ENCODE data around the gene NHERF2.

NHERF2 gene

DNA sequence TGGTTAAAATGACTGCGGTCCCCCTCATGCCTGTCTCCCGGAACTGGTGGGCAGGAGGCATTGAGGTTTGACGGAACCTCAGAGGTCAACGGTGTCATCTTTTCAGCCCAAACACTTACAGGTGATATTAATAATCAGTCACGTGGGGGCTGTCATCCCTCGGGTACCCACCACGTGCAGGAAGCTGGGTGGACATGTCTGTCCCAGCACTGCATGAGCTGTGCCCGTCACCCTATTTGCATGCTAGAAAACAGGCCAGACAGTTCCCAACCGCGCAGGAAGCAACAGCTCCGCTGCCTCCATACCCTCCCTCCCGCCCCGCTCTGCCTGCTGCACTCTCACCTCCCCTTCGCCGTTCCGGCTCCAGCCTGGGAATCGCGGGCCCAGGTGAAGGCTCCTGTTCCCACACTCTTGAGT is 35.6 kb upstream of the NHERF2 start:
- no peak for DNase-seq (ENCODE audit: low read depth)

DNA sequence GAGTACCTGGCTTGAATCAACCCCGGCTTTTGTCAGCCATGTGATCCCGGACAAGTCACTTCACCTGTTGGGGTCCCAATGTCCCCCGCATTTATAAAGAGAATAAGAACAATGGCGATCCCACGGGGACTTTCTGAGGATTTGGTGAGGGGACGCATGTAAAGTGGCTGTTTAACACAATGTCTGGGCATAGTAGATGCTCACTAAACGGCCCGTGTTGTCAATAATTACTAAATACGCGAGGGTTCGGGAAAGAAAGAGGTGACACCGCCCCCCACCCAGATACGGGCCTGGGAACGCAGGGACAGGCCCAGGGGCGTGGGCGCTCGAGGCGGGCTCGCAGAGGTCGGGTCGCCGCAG is 35.1 kb upstream of the NHERF2 start:
- no peak for DNase-seq (ENCODE audit: low read depth)

DNA sequence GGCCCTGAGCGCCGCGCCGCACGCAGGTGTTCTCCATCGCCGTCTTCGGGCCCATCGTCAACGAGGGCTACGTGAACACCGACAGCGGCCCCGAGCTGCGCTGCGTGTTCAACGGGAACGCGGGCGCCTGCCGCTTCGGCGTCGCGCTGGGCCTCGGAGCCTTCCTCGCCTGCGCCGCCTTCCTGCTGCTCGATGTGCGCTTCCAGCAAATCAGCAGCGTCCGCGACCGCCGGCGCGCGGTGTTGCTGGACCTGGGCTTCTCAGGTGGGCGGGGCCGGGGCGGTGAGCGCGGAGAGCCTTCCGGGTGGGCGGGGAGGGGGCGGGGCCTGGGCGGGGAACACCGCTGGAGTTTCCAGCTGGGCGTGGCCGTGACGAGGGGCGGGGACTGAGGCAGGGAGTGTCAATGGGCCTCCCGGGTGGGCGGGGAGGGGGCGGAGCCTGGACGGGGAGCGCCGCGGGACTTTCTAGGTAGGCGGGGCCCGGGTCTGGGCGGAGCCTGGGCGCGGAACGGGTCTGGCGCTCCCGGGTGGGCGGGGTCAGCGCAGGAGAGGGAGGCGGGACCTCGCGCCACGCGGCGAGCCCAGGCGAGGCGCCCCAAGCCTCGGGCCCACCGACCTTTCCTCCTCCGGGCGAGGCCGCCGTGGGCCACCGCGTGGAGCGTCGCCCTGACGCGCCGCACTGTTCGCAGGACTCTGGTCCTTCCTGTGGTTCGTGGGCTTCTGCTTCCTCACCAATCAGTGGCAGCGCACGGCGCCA is 34.6 kb upstream of the NHERF2 start:
- no peak for DNase-seq (ENCODE audit: low read depth)

DNA sequence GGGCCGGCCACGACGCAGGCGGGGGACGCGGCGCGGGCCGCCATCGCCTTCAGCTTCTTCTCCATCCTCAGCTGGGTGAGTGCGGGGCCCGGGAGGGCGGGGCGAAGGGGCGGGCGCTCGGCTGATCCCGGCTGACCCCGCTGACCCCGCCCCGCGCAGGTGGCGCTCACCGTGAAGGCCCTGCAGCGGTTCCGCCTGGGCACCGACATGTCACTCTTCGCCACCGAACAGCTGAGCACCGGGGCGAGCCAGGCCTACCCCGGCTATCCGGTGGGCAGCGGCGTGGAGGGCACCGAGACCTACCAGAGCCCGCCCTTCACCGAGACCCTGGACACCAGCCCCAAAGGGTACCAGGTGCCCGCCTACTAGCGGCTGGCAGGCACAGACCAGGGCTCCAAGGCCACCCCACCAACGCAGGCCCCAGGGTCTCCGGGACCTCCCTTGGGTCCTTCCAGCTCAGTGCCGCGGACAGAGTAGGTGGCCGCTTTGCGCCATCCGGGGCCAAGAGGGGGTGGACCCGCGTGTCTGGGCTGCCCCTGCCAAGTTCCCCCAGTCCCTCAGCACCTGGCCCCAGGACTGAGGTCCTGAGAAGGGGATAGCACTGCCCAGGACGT is 33.9 kb upstream of the NHERF2 start:
- DNase-seq (ENCODE audit: low read depth) = no peak

DNA sequence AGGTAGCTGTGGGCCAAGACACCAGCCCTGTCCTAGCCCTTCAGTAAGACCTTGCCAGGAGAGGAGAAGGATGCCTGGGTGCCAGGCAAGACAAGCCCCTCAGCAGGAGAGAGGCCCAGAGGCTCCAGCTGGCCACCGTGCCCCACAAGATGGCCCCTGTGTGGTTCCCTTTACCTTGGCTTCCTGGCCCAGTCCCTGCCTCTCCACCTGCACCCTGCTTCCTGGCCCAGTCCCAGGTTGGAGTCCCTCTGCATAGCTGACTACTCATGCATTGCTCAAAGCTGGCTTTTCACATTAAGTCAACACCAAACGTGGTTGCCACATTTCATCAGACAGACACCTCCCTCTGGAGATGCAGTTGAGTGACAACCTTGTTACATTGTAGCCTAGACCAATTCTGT is 33.0 kb upstream of the NHERF2 start:
- DNase-seq (ENCODE audit: low read depth) = no peak

DNA sequence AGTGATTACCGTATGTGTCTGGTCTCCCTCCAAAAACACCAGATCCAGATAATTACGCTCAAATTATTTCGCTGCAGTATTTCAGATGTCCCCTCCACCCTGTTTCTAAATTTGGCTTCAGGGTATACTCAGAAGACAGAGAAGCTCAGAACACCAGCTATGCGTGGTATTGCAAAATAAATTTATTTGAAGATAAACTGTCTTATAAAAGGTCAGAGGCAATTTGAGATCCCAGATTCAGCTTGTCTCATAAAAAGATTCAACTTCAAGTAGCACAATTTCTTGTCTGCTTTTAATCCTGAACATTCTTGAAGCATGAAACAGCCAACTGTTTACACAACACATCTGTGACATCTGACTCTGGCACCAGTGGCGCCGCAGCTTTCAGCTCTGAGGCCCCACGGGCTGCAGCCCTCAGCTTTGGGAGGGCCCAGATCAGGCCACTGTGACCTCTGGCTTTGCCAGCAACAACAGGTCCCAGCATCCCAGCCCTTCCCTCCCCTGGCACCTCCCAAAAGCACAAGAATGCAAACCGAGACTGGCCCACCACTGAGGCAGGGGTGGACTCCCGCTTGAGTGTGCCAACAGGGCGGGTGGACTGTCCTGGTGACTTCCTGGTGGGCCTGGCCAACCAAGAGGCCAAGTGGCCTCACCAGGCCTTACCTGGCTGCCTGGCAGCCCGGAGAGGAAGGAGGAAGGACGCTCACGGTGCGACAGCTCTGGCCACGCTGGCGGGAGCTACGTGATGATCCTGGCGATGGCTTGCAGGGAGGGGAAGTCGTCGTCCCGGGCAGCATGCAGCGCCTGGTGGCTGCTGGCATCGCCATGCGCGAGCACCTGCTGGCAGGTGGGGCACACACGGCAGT is 29.0 kb upstream of the NHERF2 start:
- no peak for DNase-seq (ENCODE audit: low read depth)

DNA sequence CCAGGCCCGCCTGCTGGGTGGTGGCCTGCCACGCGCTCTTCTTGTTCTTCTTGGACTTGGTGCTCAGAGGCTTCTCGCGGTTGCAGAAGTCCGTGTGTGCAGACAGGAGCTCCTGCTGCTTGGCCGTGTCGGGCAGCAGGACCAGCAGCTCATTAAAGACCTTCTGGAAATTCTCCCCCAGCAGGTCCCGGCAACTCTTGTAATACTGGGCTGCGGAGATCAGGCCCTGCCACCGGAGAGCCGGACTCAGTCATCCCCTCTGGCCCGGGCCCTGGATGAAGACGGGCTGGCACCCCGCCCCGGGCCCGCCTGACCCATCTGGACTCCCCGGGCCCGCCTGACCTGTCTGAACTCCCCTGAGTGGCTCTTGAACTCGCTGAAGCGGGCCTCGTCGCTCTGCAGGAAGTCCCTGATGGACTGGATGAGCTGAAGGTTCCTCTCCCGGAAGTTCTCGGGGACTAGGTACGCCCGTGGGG is 28.3 kb upstream of the NHERF2 start:
- no peak for DNase-seq (ENCODE audit: low read depth)

DNA sequence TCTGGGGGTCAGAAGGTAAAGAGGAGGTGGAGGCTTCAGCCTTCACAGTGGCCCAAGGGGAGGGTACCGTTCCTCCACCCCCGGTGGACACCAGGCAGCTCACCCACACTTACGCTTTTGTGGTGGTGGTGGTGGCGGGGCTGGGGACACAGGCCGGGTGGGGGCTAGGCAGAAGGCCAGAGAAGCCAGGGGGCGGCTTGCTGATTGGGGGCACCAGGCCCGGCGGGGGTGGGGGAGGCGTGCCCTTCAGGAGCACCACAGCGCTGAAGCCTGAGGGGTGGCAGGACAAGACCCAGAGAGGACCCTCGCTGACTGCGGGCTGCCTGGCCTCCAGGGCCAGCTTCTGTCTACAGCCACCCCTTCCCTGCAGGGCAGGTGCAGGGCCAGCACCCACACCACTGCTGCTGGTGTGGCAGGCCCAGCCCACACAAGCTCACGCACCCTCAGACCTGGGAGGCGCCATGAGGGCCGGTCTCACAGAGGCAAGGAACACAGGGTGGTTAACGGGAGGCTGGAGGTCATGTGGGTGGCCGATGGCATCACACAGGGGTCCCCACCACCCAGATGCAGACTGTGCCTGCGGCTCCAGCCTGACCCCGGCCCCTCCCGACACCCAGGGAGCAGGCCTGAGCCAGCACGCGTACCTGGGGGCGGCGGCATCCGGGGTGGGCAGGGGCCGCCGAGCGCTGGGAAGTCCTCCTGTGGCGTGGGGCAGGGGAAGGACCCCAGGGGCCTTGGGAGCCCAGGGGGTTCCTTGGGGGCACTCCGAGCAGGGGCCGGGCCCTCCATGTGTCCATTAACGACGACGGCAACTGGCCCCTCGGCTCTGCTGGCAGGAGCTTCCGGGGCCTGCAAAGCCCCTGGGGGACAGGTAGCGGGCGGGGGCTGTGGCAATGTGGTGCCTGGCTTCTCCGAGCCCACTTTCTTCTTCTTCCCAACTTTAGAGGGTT is 27.6 kb upstream of the NHERF2 start:
- no peak for DNase-seq (ENCODE audit: low read depth)

DNA sequence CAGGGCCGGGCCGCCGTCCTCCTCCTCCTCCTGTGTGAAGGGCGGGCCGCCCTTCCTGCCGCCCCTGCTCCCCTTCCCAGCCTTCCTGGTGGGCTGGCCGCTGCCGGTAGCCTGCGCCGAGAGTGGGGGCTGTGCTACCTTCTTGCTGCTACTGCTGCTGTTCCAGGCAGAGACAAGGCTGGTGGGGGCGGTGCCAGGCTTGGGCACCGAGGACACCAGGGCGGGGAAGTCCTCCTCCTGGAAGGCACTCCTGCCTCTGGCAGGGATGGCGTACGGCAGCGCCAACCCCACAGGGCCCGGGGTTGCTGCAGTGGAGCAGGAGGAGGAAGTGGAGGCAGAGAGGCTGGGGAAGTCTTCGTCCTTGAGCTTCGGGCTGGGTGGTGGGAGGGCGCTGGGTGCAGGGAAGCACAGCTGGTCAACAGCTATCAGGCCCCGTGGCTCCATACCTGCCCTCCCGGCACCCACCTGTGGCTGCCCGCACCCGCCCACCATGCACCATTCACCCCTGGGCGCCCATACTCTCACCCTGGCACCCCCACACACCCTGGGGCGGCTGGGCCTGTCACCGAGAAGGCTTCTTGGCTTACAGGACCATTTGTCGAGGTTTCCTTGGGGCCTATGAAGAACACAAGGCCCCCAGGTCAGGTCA is 26.7 kb upstream of the NHERF2 start:
- DNase-seq (ENCODE audit: low read depth) = no peak

DNA sequence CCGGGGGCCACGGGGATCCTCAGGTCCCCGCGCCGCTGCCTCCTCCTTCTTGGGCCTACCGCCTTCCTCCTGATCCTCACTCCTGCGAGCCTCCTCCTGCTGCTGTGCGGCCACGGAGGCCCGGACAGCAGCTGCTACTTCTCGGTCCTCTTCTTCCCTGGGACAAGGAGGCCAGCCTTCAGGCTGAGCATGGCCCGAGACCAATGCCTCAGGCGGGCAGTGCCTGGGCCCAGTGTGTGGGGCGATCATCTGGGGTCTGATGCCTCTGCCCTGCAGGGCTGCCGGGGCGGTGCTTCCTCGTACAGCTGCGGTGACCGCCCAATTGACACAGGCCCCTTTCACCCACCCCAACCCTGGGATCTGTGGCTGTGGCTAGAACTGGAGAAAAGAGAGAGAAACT is 25.7 kb upstream of the NHERF2 start:
- DNase-seq (ENCODE audit: low read depth) = no peak

DNA sequence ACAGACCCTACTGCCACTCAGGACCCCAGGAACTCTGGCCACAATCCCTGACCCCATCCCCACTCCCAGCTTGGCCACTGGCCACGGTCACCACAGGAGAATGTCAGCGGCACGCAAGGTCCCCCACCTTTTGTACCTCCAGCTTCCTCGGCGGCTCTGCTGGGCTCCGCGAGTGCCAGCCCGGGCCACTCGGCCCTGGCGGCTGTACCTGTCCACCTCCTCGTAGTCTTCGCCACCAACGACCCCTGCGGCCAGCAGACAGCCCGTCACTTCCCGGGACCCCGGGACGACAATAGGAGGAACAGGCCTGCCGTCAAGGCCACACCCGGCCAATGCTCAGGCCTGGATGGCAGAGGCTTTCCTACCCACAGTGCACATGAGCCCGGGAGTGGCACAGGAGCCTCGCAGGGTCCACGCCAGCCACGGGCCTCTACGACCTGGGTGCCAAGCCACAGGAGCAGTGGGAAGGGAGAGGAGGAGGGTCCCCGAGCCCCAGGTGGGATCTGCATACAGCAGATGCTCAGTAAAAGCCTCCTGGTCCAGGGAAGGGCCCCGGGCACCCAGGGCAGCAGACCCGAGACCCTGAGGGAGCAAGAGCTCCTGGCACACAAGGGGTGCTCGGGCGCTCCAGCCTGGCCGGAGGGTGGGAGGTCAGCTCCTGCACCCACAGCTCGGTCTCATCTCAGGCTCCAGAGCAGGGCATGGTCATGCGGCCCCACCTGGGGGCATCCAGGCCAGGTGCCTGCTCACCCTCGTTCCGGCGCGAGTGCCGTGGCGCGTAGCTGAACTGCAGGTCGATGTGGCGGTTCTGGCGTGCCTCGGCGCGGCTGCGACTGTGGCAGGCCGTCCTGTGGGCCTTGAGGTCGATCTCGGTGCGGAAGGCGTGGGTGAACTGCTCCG is 25.0 kb upstream of the NHERF2 start:
- no peak for DNase-seq (ENCODE audit: low read depth)

DNA sequence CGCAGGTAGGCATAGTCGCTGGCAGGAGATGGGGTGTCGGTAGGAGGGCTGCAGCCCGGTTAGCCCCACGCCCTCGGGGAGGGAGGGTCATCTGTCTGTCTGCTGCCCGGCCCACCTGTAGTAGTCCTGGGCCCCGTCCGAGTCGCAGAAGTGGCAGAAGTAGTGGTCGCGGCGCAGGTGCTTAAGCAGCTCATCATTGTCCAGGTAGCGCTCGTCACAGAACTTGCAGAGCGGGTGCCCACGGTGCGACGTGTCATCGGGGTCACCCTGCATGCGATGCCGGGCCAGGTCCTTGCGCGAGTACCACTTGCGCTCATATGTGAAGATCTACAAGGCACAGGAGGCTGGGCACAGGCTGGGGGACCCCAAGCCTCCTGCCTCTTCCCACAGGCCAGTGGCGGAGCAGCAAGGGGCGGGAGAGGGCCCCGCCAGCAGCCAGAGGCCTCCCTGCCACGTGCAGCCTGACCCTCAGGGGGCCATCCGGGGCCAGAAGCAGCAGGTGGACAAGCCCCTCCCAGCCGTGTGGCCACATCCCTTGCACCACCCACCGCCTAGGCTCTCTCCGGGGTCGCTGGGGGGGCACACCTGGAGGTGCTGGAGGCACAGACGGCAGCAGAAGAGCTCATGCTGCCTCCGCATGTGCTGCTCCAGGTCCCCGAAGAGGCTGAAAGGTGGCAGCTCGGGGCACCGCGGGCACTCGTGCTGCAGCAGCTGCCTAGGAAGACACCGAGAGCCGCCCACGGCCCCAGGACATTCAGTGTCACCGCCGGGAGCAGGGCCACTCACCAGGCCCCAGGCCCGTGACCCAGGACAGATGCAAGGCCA is 24.1 kb upstream of the NHERF2 start:
- DNase-seq (ENCODE audit: low read depth) = no peak

DNA sequence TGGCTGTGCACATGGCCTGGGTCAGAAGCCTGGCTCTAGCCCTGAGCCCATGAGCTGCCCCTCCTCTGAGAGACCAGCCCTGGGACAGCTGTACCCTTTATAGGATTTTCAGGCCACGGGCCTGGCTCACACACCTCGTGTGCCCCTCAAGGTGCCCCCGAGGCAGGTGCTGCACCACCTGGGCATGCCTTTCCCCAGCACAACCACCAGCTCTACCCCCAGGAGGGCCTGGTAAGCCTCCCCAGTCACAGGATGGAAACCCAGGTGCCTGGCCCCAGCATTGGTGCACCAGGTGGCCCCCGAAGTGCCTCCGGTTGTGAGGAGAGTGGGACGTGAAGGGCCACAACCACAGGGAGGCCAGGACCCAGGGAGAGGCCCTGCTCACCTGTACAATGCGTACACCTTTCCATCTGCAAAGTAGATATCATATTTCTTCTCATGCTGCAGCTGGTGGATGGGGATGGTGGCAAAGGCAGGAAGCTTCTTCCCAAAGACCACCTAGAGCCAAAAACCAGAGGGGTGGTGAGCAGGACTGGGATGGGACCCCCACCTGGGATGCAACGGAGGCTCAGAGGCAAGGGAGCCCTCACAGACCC is 23.4 kb upstream of the NHERF2 start:
- DNase-seq (ENCODE audit: low read depth) = no peak

DNA sequence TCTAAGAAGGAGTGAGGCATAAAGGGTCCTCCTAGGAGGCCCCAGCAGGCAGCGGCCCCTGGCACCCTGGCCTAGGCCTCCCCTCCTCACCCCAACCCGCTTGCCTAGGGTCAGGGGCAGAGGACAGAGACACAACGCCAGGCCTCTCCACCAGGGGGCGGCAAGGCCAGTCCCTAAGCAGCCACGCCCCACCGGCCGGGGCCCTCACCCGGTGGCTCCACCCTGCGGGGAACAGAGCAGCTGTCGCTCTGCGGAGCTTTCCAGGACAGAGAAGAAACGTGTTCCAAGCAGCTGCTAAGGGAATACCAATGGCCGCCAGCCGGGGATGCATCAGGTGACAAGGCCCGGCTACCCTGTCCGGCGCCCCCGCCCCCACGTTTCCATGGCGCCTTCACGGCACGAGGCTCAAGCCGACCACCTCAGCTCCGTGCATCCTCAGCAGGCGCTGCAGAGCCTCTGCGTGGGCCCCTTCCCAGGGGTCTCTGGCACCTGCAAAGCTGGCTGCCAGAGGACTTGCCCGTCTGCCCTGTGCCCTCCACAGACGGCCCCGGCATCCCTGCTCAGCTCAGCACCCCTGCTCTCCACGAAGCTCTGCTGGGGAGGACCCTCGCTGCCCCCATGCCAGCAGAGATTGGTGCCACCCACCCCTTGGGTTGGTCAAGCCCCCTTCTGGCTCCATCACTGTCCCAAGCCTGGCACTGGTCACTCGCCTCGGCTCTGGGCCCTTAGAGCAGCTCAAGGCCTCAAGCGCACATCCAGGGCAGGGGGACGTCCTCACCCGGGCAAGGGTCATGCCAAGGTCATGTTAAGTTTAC is 22.7 kb upstream of the NHERF2 start:
- DNase-seq (ENCODE audit: low read depth) = no peak

DNA sequence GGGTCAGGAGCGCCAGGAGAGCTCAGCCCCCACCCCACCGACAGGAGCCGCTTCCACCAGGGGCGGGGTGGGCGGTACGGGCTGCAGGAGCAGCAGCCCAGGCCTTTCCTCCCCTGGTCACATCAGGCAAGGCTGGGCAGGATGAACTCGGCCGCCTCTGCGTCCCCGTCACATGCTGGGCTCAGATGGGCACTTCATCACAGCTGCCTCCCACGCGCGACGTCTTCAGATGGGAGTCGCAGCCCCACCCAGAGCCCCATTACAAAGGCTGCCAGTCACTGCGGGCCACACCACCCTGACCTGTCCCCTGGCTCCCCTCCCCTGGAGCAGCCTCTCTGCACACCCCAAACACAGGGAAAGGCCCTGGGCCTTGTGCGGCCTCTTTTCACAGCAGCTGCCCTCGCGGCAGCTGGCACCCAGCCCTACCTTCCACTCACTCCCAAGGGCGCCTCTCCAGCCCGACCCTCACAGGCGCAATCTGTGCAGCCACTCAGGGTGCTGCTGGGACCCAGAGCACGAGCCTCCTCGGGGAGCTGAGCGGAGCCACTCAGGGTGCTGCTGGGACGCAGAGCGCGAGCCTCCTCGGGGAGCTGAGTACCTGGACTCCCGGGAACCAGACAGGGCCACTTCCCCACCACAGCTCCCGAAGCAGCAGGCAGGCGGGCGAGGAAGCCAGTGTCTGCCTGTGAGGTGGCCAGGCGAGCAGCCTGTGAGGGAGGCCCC is 21.7 kb upstream of the NHERF2 start:
- no peak for DNase-seq (ENCODE audit: low read depth)

DNA sequence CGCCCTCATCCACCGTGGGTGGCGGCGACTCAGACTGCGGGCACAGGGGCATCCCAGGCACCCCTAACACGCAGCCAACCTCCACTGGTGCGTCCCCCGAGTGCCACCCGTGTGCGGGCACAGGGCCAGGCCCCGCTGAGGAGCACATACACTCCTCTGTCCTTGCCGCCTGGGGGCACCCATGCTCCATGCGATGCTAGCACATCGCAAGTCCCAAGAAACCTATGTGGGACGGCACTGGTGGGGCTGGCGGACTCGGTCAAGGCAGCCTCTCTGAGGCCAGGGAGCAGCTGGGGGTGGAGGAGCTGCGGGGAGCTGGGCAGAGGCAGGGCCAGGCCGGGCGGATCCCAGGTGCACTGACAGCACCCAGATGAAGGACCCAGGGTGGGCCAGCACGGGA is 21.1 kb upstream of the NHERF2 start:
- DNase-seq (ENCODE audit: low read depth) = no peak

DNA sequence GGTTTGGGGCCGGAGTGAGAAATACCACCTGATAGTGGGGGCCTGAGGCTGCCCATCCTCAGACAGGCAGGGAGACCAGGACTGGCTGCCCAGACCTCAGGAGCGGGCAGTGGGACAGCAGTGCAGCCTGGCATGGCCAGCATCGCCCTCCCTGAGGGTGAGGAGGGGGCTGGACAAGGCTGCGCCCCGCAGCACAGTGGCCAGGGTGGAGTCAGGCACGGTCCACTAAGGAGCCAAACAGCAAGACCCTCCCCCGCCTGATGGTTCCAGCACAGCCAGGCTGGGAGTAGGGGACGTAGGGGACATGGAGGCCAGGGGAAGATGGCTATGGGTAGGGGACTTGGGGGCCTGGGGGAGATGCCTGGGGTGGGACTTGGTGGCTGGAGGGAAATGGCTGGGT is 20.4 kb upstream of the NHERF2 start:
- DNase-seq (ENCODE audit: low read depth) = no peak

Measured in HS-5 (cell line).